AG04449 (cell line): Measurements from ENCODE around the gene TTC17.
A peak's percentile ranks its signal among the peaks of the same experiment; 100 is the strongest.
"Not testable (repeated sequence)": the region's sequence is repeated elsewhere in the genome, so short reads cannot be mapped to it uniquely, and the experiment has no call there.

Experiments
- CTCF ChIA-PET: fragments of 350-600 bp; formaldehyde crosslinking; extraction: SDS; loops from one replicate; lab custom pipeline; 2021; ENCODE audit warnings: antibody characterized with exemption; lab: Yijun Ruan, JAX
- POLR2A ChIA-PET: fragments of 400-600, 350-600 bp; formaldehyde crosslinking; extraction: SDS; loops from one replicate; lab custom pipeline; 2020; ENCODE audit warnings: antibody characterized with exemption, inconsistent platforms; lab: Yijun Ruan, JAX
- DNase-seq: peaks from one replicate; pipeline ENCODE4 v3.0.0-alpha.2; 2010; ENCODE audit warnings: low read depth, low spot score
- H3K4me3 ChIP-seq: 2 replicates; pipeline ENCODE4 v1.5.1; 2011; ENCODE audit warnings: low read depth, mild to moderate bottlenecking, control low read depth, low read length
- TF ChIP-seq, protein P1 (sequence below): IDR thresholded peaks from one replicate; pipeline ENCODE4 v1.5.1; 2011; ENCODE audit warnings: mild to moderate bottlenecking, moderate library complexity, low read length, control low read depth, inconsistent platforms; ENCODE audit not compliant: insufficient read depth; ENCODE audit errors: missing control alignments

The TTC17 gene

DNA sequence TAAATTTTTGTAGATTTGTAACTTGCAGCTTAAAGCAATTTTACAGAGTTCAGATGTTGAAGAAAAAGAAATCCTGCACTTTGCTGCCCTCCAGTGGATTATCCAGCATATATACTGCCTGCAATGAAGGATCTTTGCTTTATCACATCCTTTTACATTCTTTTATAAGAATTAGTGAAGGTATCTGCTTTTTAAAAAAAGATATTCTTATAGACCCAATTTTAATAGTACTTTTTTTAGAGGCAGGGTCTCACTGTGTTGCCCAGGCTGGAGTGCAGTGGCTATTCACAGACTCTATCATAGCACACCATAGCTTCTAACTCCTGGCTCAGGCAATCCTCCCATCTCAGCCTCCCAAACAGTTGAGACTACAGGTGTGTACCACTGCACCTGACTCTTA, 60.7 kb downstream of the TTC17 start:
- POLR2A ChIA-PET = no interaction called here
- no peak for DNase-seq
- no peak overlapping the region for H3K4me3 ChIP-seq
- TF ChIP-seq, protein P1, sequence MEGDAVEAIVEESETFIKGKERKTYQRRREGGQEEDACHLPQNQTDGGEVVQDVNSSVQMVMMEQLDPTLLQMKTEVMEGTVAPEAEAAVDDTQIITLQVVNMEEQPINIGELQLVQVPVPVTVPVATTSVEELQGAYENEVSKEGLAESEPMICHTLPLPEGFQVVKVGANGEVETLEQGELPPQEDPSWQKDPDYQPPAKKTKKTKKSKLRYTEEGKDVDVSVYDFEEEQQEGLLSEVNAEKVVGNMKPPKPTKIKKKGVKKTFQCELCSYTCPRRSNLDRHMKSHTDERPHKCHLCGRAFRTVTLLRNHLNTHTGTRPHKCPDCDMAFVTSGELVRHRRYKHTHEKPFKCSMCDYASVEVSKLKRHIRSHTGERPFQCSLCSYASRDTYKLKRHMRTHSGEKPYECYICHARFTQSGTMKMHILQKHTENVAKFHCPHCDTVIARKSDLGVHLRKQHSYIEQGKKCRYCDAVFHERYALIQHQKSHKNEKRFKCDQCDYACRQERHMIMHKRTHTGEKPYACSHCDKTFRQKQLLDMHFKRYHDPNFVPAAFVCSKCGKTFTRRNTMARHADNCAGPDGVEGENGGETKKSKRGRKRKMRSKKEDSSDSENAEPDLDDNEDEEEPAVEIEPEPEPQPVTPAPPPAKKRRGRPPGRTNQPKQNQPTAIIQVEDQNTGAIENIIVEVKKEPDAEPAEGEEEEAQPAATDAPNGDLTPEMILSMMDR = peak; percentile 55
- CTCF ChIA-PET = interaction anchor here (0.6 to 3.5 kb wide), 20 partner anchors 9 to 432 kb away, joined by 3 to 19 read pairs (median 6); partner anchors contain the start of gene TTC17

DNA sequence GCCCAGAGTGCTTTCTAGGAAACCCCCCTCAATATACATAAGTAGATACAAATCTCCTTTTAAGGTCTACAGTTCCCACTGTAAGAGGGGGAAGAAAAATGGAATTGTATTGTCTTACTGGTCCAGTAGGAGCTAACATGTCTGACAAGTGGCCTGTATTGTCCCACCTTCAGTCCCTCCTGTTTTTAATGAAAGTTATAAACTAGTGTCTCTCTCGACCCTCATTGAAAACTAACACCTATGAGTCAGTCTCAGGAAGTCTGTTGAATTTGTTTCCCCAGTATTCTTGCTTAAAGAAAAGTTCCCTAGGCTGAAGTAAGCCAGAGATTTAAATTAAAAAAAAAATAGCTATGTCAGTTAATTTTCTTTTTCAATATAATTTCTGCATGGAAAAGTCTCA, 69.3 kb downstream of the TTC17 start:
- ChIA-PET CTCF (interaction anchor here (3.9 kb wide), 1 partner anchor 8 kb away, joined by 18 read pairs; no protein-coding TSS in a partner anchor), POLR2A (no interaction called here)
- no peak for DNase-seq

DNA sequence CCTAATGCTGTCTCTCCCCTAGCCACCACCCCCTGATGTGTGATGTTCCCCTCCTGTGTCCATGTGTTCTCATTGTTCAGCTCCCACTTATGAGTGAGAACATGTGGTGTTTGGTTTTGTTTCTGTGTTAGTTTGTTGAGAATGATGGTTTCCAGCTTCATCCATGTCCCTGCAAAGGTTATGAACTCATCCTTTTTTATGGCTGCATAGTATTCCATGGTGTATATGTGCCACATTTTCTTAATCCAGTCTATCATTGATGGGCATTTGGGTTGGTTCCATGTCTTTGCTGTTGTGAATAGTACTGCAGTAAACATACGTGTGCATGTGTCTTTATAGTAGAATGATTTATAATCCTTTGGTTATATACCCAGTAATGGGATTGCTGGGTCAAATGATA, 72.2 kb downstream of the TTC17 start:
- H3K4me3 ChIP-seq, POLR2A ChIA-PET, DNase-seq: not testable (repeated sequence)
- CTCF ChIA-PET = interaction anchor here (3.9 kb wide), 1 partner anchor 11 kb away, joined by 18 read pairs; no protein-coding TSS in a partner anchor

More for the DNA sequence above, 69.3 kb downstream of the TTC17 start:
- H3K4me3 ChIP-seq = no peak overlapping the region
- TF ChIP-seq, protein P1 = no peak

DNA sequence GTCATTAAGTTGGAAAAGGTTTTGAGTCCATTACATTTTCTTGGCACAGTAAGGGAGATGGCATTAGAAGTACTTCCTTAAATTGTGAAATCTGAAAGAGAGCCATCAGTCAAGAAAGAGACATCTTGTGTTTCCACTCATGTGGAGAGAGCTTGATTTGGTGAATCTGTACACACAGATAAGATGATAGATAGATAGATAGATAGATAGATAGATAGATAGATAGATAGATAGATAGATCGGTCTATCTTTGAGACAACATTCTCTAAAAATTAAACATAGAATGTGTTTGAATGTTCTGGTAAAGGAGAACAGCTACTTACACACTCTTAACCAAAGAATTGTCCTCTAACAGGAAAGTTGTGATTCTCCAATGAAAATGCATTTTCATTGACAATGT, 76.2 kb downstream of the TTC17 start:
- DNase-seq = no peak
- POLR2A ChIA-PET = no interaction called here
- CTCF ChIA-PET = interaction anchor here (1.5 kb wide), 1 partner anchor 16 kb away, joined by 7 read pairs; no protein-coding TSS in a partner anchor
- TF ChIP-seq, protein P1 = no peak
- no peak overlapping the region for H3K4me3 ChIP-seq

DNA sequence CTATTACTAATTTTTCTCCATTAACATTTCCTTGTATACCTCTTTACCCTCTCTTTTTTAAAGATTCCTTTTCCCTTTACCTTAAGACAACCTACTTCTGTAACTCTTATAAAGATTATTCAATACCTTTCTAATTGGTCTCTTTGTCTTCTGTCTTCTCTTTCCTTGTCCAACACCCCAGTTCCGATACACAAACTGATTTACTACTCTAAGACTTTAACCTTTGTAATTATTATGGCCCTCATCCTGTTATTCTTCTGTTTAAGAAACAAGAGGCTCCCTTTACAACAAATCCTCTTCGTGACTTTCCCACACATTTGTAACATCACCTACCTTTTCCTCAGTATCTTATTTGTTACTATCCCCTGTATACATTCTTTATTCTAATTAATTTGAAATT, 81.8 kb downstream of the TTC17 start:
- ChIA-PET CTCF (no interaction called here), POLR2A (no interaction called here)
- TF ChIP-seq, protein P1 = no peak
- H3K4me3 ChIP-seq = no peak overlapping the region
- no peak for DNase-seq

- CTCF ChIA-PET = no interaction called here
- POLR2A ChIA-PET = no interaction called here
- no peak for DNase-seq
- TF ChIP-seq, protein P1 = no peak
- no peak overlapping the region for H3K4me3 ChIP-seq
Measured at GRCh38 chr11:43443811-43444210, 85.1 kb downstream of the TTC17 start.

GRCh38 chr11:43447151-43447550, 88.4 kb downstream of the TTC17 start:
- POLR2A ChIA-PET = no interaction called here
- no peak for DNase-seq
- TF ChIP-seq, protein P1 = no peak
- no peak overlapping the region for H3K4me3 ChIP-seq
- CTCF ChIA-PET = interaction anchor here (1.1 to 1.3 kb wide), 2 partner anchors 10 to 28 kb away, joined by 3 to 5 read pairs; no protein-coding TSS in a partner anchor
